Duodenal mucosa (tissue), 2 donors: ENCODE measurements around the gene GGT7.

Experiments used
- H3K27ac ChIP-seq: one replicate; pipeline ENCODE4 v1.7.0; 2013; ENCODE audit warnings: low read depth, low read length
- H3K27me3 ChIP-seq, 2 donors: one replicate each; pipeline ENCODE4 v1.7.0; 2013; ENCODE audit warnings: low read length in 2 of 2, control low read depth in 1 of 2; ENCODE audit not compliant: insufficient read depth in 2 of 2, control insufficient read depth in 1 of 2
- H3K36me3 ChIP-seq, 2 donors: one replicate each; pipeline ENCODE4 v1.7.0; 2013; ENCODE audit warnings: low read length in 2 of 2, control low read depth in 1 of 2; ENCODE audit not compliant: insufficient read depth in 2 of 2, control insufficient read depth in 1 of 2
- H3K4me1 ChIP-seq, 2 donors: one replicate each; pipeline ENCODE4 v1.7.0; 2013; ENCODE audit warnings: low read length in 2 of 2, control low read depth in 1 of 2; ENCODE audit not compliant: insufficient read depth in 2 of 2, control insufficient read depth in 1 of 2
- H3K4me3 ChIP-seq, 2 donors: one replicate each; pipeline ENCODE4 v1.7.0; 2013; ENCODE audit warnings: low read length in 2 of 2, low read depth in 1 of 2
- H3K9ac ChIP-seq, 2 donors: one replicate each; pipeline ENCODE4 v1.7.0; 2013; ENCODE audit warnings: low read length in 2 of 2, low read depth in 1 of 2
- H3K9me3 ChIP-seq, 2 donors: one replicate each; pipeline ENCODE4 v1.7.0; 2013; ENCODE audit warnings: low read length in 2 of 2, control low read depth in 1 of 2; ENCODE audit not compliant: control insufficient read depth in 1 of 2

Gene GGT7

DNA sequence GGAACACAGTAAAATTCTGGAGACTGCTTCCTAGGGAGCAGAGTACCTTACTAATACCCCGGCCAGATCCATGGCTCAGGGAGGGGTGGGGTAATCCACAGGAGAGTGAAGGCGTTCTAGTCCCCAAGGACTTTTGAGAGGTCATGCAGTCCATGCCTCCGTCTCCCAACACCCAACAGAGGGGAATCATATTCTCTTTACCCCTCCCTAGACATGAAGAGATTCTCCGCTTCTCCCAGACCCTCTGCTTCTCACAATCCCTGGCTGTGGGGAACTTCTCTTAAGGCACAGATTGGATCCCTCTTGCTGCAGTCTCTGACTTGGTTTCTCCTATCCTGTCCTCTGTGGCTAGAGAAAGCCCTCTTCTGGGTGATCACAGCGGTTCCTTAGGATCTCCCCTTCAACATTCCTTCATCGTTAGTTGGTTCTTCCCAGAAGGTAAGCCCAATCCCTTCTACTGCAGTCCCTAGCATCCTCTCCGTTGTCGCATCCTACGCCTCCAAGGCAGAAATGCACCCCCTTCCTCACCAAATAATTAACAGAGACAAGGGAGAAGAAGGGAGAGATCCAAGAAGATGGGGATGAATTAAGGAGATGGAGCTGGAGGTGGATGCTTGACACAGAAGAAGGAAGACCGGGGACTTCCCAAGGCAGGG lies 562 bp downstream of the GGT7 start:
- peaks cover 37 to 42% of the 10 kb centered on the region in 2 donors for H3K4me1 ChIP-seq
- H3K36me3 ChIP-seq: no peaks in the 10 kb centered on the region
- H3K27me3 ChIP-seq: no peaks in the 10 kb centered on the region
- no peak overlapping the region for H3K27ac ChIP-seq
- H3K9ac ChIP-seq: peak overlapping the region; percentile 59 to 91
- H3K4me3 ChIP-seq: peak overlapping the region; percentile 82 to 84
- no peaks in the 10 kb centered on the region for H3K9me3 ChIP-seq

DNA sequence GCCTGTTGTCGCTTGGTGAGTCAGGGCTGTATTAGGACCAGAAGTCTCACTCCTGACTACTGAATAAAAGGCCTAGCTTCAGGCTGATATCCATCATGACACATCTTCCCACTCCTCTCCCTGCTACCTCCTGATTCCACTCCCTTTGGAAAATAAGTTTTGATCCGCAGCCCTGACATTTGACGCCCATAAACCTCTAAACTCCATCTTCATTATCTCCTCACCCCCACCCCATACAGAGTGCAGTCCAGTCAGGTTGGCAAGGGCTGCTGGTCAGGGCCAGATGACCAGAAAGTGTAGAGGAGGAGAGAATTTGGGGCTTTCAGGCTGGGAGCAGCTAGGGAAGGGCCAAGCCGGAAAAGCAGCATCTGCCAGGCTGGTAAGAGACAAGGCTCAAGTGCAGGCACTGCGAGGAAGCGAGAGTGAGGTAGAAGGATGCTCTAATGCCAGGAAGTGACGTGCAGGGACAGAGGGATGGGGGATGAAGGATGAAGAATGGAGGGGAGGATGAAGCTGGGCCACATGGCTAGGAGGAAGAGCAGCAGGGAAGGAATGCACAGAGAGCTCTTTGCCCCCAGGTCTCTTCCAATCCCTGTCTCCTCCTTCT lies 1.2 kb downstream of the GGT7 start:
- Histone ChIP-seq H3K27ac (no peak overlapping the region), H3K9ac (no peak overlapping the region), H3K36me3 (no peaks in the 10 kb centered on the region), H3K4me3 (no peak overlapping the region), H3K4me1 (peaks cover 37 to 42% of the 10 kb centered on the region in 2 donors), H3K27me3 (no peaks in the 10 kb centered on the region), H3K9me3 (no peaks in the 10 kb centered on the region)

DNA sequence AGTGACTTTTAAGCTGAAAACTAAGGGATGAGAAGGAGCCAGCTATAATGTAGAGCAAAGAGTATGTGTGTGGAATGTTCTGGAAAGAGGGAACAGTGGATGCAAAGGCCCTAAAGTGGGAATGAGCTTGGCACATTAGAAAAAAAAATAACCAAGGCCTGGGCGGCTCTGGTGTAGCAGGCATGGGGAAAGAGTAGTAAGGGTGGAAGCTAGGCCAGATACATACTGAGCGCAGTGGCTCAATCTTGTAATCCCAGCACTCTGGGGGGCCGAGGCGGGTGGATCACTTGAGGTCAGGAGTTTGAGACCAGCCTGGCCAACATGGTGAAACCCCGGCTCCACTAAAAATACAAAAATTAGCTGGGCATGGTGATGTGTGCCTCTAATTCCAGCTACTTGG lies 8.4 kb downstream of the GGT7 start:
- H3K4me3 ChIP-seq: no peak overlapping the region
- peaks cover 13% of the 10 kb centered on the region in 2 donors for H3K4me1 ChIP-seq
- H3K9me3 ChIP-seq: no peaks in the 10 kb centered on the region
- no peaks in the 10 kb centered on the region for H3K27me3 ChIP-seq
- H3K27ac ChIP-seq: no peak overlapping the region
- peaks cover 0 to 6% of the 10 kb centered on the region in 2 donors for H3K36me3 ChIP-seq
- no peak overlapping the region for H3K9ac ChIP-seq

DNA sequence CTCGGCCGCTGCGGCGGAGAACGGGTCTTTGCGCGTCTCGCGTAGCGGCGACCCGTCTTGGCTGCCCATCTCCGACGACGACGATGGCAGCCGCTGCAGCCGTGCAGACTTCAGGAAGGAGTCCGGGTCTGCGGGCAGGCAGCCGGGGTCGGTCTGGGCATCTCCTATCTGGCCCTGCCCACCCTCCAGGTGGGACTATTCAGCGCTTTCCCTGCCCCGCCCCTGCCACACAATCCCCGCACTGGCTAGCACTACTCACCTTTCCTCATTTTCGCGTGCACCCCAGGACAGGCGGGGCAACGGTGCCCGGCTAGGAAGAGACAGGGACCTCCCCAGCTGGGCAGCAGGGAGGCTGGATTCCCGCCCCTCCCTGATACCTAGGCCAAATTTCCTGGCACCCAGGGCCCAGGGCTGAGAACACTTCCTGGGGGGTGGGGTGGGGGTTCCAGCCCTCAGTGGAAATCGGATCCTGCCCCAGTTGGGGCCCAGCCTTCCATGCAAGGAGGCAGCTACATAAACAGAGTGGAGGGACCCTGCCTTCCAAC lies 9.2 kb downstream of the GGT7 start:
- Histone ChIP-seq H3K4me3 (no peak overlapping the region), H3K27me3 (no peaks in the 10 kb centered on the region), H3K9ac (no peak overlapping the region), H3K36me3 (peaks cover 0 to 6% of the 10 kb centered on the region in 2 donors), H3K27ac (no peak overlapping the region), H3K9me3 (no peaks in the 10 kb centered on the region), H3K4me1 (peaks cover 13% of the 10 kb centered on the region in 2 donors)

DNA sequence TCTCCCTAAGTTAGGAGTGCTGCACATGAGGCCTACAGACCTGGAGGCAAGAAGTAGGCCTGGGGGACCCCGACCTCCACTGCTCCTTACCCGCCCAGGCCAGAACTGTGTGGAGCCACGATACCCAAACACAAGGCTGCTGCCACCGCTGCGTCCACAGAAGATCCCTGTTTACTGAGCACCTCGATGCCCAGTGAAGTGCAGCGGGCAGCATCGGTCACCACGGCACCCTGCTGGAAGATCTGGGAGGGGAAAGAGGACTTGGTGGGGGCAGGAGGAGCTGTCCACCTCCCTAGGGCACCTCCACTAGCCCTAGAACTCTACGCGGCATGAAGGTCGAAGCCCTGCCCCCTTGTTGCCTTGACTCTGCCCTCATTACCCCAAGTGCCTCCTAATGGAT lies 9.9 kb downstream of the GGT7 start:
- H3K9ac ChIP-seq: no peak overlapping the region
- H3K27me3 ChIP-seq: no peaks in the 10 kb centered on the region
- H3K4me1 ChIP-seq: peaks cover 13% of the 10 kb centered on the region in 2 donors
- no peak overlapping the region for H3K27ac ChIP-seq
- peaks cover 0 to 6% of the 10 kb centered on the region in 2 donors for H3K36me3 ChIP-seq
- H3K9me3 ChIP-seq: no peaks in the 10 kb centered on the region
- H3K4me3 ChIP-seq: no peak overlapping the region

DNA sequence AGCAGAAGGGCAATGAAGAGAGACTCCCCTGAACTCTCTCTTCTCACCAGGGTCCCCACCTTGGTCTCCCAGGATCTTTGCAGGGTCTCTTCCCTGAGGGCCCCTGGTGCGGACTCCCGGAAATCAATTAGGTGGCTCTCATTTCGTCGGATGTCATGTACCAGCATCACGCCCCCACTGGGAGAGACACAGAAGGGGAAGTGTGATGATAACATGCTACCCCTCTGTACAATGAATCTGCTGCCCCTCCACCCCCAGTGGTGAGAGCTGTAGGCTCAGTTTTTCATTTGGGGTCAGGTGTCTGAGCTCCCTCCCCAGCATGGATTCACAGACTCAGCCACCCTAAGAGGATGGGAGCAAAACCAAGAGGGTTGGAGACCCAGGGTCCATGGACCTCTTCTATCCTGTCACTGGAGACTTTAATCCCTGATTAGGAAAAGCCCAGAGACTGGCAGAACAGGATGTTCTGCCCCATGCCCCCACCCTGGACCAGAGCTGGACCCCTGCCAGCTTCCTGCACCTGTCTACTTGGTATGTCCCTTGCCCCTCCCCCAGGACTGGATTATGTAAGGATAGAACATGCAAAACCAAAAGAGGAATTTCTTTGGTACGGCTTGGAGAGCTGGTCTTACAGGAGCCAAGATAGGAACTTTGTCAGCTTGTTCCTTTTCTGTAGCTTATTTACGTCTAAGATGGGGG lies 11.1 kb downstream of the GGT7 start:
- H3K4me1 ChIP-seq: peaks cover 13% of the 10 kb centered on the region in 2 donors
- H3K27me3 ChIP-seq: no peaks in the 10 kb centered on the region
- H3K4me3 ChIP-seq: no peak overlapping the region
- peaks cover 0 to 6% of the 10 kb centered on the region in 2 donors for H3K36me3 ChIP-seq
- no peak overlapping the region for H3K9ac ChIP-seq
- H3K9me3 ChIP-seq: no peaks in the 10 kb centered on the region
- no peak overlapping the region for H3K27ac ChIP-seq

DNA sequence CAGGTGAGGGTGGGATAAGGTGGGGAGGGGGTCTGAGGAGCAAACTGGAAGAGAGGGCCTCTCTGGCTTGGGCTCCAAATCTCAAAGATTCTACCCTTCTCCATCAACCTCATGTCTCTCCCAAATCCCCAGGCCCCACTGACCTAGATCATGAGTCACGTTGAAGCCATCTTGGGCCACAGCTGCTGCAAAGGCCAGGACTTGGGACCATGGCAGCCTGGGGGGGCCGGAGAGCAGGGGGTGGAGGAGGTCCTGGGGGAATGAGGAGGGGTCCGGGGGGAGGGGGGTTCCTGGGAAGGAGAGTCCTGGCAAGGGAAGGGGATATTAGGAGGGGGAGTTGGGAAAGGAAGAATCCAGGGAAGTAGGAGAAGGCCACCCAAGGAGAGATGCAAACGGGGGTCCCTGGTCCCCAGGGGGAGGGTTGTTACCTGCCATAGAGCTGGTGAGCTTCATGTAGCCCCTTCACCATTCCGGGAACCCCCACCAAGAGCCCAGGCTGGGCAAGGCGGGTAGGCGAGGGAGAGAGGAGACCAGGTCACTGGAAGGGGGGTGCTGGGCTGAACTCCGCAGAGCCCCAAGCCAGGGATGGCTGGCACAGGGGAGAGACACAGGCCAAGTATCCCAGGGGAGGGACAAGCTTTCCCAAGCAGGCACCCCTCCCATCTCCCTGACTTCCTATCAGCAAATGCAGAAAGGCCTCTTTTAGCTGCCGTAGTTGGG lies 12.7 kb downstream of the GGT7 start:
- H3K4me3 ChIP-seq: no peak overlapping the region
- H3K4me1 ChIP-seq: peaks cover 13% of the 10 kb centered on the region in 2 donors
- no peak overlapping the region for H3K9ac ChIP-seq
- H3K36me3 ChIP-seq: peaks cover 0 to 7% of the 10 kb centered on the region in 2 donors
- no peaks in the 10 kb centered on the region for H3K9me3 ChIP-seq
- H3K27ac ChIP-seq: no peak overlapping the region
- H3K27me3 ChIP-seq: no peaks in the 10 kb centered on the region

DNA sequence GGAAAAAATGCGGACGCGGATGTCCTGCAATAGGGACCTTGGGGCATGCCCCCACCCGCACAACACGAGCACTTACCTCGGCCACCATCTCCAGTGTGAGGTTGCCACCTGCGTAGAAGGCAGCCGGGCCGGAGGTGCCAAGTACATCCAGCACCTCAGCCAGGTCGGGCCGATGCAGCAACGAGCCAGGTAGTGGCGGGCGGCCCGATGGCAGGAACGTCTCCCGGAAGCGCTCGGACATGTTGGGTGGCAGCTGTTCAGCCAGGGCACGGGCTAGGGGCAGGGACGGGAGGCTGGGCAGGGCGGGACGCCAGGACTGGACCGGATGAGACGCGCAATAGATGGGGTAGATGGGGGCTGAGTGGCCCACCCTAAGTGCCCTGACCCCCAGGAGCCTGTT lies 13.3 kb downstream of the GGT7 start:
- Histone ChIP-seq H3K9me3 (no peaks in the 10 kb centered on the region), H3K4me1 (peaks cover 13% of the 10 kb centered on the region in 2 donors), H3K27ac (no peak overlapping the region), H3K9ac (no peak overlapping the region), H3K4me3 (no peak overlapping the region), H3K27me3 (no peaks in the 10 kb centered on the region), H3K36me3 (peaks cover under 1 to 13% of the 10 kb centered on the region in 2 donors)

DNA sequence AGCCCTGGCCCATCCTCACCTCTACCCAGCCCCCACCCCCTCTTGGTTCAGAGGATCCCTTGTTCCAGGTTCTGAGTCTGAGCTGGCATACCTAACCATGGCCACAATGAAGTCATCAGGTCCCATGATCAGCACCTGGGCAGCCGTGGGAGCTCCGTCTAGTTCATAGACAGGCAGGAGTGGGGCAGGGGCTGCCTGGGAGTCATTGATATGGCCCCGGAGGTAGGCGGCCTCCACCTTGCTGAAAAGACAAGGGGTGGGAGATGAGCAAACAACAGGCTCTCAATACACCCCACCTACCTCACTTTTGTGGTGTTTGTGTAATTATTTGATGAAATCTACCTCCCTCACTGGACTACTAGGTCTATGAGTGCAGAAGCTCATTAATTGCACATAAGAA lies 20.4 kb downstream of the GGT7 start:
- Histone ChIP-seq H3K9me3 (no peaks in the 10 kb centered on the region), H3K4me3 (no peak overlapping the region), H3K36me3 (peaks cover 4 to 40% of the 10 kb centered on the region in 2 donors), H3K4me1 (no peaks in the 10 kb centered on the region), H3K9ac (no peak overlapping the region), H3K27me3 (no peaks in the 10 kb centered on the region), H3K27ac (no peak overlapping the region)
